ENCODE measurements around the gene LMOD2. TPM values are rescaled to one million over a fixed set of nuclear protein-coding genes. Genes with fewer than 3 reads are reported as not detected.

Gene LMOD2
- total and polyA plus RNA-seq, 2 experiments from 2014 or later = not detected

DNA sequence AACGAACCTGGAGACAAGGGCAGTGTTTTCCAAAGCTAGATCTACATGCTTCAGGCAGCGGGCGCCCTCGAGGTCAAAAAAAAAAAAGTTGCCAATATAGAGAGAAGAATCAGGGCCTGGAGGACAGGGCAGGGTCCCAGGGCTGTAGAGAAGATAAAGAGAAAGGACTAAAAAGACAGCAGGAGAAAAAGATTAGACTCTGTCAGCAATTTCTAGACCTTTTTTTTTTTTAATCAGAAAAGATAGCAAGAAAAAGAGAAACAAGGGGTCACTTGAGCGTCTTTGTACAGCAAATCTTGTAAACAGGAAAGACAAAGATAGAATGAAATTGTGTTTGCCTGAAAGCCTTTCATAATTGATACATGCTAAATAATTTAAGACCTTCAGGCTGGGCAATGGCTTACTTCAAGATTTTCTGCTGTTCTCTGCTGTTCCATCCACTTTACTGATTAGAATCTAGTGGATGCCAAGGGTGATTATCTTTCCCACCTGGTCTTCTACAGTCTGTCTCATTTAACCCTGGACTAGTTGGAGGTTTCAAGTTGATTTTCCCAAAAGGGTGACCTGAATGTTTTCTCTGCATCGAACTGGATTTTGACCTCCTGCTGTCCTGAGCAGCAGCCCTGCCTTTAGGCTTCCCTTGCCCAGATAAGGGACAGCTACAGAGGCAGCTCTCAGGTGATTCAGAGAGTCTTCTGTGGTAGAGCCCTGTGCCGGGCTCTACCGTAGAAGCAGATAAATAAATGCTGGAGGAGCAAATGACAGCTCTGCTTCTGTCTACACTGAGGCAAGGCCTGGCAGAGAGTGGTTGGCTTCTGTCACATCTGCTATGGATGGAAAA is 5.1 kb downstream of the LMOD2 start:
- no peak overlapping the region for H3K4me2 ChIP-seq
- no peaks in the 10 kb centered on the region for H3K9me3 Mint-ChIP-seq
- H3K27me3 ChIP-seq (ENCODE audit: insufficient read depth) = no peaks in the 10 kb centered on the region
- H3K79me2 ChIP-seq (replicated peaks; ENCODE audit: insufficient read depth) = no peaks in the 10 kb centered on the region
- no peaks in the 10 kb centered on the region for H3F3A ChIP-seq (replicated peaks; ENCODE audit: low read depth)
- peak overlapping the region; percentile 63 for H2AFZ ChIP-seq
- DNase-seq (ENCODE audit: low spot score) = no peak
- no peak overlapping the region for H3K27ac Mint-ChIP-seq
- peaks cover 6% of the 10 kb centered on the region for H3K27me3 Mint-ChIP-seq (ENCODE audit: insufficient read depth, low read depth, poor library complexity)
- no peak overlapping the region for H3K4me3 ChIP-seq
- ATAC-seq = peak; percentile 67
- no peak overlapping the region for H3K4me3 Mint-ChIP-seq
- H3K36me3 Mint-ChIP-seq (ENCODE audit: low read depth) = no peaks in the 10 kb centered on the region; the same call in 2 of the 3 replicates
- peaks cover 22% of the 10 kb centered on the region for H3K4me1 Mint-ChIP-seq
- no peak for TF ChIP-seq ZNF331 (CRISPR knock-in tag; IDR thresholded peaks at IDR 0.05; ENCODE audit: low read depth)
- H4K20me1 ChIP-seq (replicated peaks; ENCODE audit: insufficient read depth) = no peaks in the 10 kb centered on the region
- H3K27ac ChIP-seq (ENCODE audit: low read depth) = no peak overlapping the region
- H3K9me2 ChIP-seq (ENCODE audit: insufficient read depth) = peaks cover 9% of the 10 kb centered on the region
- H3K4me1 ChIP-seq (ENCODE audit: insufficient read depth) = peaks cover 20% of the 10 kb centered on the region; the same call in 1 of the 2 replicates
- no peaks in the 10 kb centered on the region for H3K36me3 ChIP-seq (ENCODE audit: insufficient read depth)

- Histone ChIP-seq H2AFZ (no peak overlapping the region), H3K4me3 (no peak overlapping the region), H3K4me1 (ENCODE audit: insufficient read depth) (peaks cover 20% of the 10 kb centered on the region; the same call in 1 of the 2 replicates), H3K27ac (ENCODE audit: low read depth) (no peak overlapping the region), H3K4me2 (no peak overlapping the region), H3F3A (replicated peaks; ENCODE audit: low read depth) (no peaks in the 10 kb centered on the region), H3K9me2 (ENCODE audit: insufficient read depth) (peaks cover 9% of the 10 kb centered on the region), H3K79me2 (replicated peaks; ENCODE audit: insufficient read depth) (no peaks in the 10 kb centered on the region), H4K20me1 (replicated peaks; ENCODE audit: insufficient read depth) (no peaks in the 10 kb centered on the region), H3K27me3 (ENCODE audit: insufficient read depth) (no peaks in the 10 kb centered on the region), H3K36me3 (ENCODE audit: insufficient read depth) (no peaks in the 10 kb centered on the region)
- DNase-seq (ENCODE audit: low spot score) (no peak), ATAC-seq (no peak)
- H3K9me3 Mint-ChIP-seq = no peaks in the 10 kb centered on the region
- H3K27ac Mint-ChIP-seq = no peak overlapping the region
- TF ChIP-seq ZNF114 (CRISPR knock-in tag; IDR thresholded peaks at IDR 0.05) = no peak
- TF ChIP-seq, protein P1, sequence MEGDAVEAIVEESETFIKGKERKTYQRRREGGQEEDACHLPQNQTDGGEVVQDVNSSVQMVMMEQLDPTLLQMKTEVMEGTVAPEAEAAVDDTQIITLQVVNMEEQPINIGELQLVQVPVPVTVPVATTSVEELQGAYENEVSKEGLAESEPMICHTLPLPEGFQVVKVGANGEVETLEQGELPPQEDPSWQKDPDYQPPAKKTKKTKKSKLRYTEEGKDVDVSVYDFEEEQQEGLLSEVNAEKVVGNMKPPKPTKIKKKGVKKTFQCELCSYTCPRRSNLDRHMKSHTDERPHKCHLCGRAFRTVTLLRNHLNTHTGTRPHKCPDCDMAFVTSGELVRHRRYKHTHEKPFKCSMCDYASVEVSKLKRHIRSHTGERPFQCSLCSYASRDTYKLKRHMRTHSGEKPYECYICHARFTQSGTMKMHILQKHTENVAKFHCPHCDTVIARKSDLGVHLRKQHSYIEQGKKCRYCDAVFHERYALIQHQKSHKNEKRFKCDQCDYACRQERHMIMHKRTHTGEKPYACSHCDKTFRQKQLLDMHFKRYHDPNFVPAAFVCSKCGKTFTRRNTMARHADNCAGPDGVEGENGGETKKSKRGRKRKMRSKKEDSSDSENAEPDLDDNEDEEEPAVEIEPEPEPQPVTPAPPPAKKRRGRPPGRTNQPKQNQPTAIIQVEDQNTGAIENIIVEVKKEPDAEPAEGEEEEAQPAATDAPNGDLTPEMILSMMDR (conservative IDR thresholded peaks at IDR 0.05; ENCODE audit: low read depth in 2 of 2) = no peak
- TF ChIP-seq, protein P2, sequence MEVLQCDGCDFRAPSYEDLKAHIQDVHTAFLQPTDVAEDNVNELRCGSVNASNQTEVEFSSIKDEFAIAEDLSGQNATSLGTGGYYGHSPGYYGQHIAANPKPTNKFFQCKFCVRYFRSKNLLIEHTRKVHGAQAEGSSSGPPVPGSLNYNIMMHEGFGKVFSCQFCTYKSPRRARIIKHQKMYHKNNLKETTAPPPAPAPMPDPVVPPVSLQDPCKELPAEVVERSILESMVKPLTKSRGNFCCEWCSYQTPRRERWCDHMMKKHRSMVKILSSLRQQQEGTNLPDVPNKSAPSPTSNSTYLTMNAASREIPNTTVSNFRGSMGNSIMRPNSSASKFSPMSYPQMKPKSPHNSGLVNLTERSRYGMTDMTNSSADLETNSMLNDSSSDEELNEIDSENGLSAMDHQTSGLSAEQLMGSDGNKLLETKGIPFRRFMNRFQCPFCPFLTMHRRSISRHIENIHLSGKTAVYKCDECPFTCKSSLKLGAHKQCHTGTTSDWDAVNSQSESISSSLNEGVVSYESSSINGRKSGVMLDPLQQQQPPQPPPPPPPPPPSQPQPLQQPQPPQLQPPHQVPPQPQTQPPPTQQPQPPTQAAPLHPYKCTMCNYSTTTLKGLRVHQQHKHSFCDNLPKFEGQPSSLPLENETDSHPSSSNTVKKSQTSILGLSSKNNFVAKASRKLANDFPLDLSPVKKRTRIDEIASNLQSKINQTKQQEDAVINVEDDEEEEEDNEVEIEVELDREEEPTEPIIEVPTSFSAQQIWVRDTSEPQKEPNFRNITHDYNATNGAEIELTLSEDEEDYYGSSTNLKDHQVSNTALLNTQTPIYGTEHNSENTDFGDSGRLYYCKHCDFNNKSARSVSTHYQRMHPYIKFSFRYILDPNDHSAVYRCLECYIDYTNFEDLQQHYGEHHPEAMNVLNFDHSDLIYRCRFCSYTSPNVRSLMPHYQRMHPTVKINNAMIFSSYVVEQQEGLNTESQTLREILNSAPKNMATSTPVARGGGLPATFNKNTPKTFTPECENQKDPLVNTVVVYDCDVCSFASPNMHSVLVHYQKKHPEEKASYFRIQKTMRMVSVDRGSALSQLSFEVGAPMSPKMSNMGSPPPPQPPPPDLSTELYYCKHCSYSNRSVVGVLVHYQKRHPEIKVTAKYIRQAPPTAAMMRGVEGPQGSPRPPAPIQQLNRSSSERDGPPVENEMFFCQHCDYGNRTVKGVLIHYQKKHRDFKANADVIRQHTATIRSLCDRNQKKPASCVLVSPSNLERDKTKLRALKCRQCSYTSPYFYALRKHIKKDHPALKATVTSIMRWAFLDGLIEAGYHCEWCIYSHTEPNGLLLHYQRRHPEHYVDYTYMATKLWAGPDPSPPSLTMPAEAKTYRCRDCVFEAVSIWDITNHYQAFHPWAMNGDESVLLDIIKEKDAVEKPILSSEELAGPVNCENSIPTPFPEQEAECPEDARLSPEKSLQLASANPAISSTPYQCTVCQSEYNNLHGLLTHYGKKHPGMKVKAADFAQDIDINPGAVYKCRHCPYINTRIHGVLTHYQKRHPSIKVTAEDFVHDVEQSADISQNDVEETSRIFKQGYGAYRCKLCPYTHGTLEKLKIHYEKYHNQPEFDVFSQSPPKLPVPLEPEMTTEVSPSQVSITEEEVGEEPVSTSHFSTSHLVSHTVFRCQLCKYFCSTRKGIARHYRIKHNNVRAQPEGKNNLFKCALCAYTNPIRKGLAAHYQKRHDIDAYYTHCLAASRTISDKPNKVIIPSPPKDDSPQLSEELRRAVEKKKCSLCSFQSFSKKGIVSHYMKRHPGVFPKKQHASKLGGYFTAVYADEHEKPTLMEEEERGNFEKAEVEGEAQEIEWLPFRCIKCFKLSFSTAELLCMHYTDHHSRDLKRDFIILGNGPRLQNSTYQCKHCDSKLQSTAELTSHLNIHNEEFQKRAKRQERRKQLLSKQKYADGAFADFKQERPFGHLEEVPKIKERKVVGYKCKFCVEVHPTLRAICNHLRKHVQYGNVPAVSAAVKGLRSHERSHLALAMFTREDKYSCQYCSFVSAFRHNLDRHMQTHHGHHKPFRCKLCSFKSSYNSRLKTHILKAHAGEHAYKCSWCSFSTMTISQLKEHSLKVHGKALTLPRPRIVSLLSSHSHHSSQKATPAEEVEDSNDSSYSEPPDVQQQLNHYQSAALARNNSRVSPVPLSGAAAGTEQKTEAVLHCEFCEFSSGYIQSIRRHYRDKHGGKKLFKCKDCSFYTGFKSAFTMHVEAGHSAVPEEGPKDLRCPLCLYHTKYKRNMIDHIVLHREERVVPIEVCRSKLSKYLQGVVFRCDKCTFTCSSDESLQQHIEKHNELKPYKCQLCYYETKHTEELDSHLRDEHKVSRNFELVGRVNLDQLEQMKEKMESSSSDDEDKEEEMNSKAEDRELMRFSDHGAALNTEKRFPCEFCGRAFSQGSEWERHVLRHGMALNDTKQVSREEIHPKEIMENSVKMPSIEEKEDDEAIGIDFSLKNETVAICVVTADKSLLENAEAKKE (CRISPR knock-in tag; IDR thresholded peaks at IDR 0.05) = no peak
- TF ChIP-seq, protein P3, sequence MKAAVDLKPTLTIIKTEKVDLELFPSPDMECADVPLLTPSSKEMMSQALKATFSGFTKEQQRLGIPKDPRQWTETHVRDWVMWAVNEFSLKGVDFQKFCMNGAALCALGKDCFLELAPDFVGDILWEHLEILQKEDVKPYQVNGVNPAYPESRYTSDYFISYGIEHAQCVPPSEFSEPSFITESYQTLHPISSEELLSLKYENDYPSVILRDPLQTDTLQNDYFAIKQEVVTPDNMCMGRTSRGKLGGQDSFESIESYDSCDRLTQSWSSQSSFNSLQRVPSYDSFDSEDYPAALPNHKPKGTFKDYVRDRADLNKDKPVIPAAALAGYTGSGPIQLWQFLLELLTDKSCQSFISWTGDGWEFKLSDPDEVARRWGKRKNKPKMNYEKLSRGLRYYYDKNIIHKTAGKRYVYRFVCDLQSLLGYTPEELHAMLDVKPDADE (IDR thresholded peaks at IDR 0.05) = no peak
- H3K4me1 Mint-ChIP-seq = peaks cover 22% of the 10 kb centered on the region
- peaks cover 6% of the 10 kb centered on the region for H3K27me3 Mint-ChIP-seq (ENCODE audit: insufficient read depth, low read depth, poor library complexity)
- H3K36me3 Mint-ChIP-seq (ENCODE audit: low read depth) = no peaks in the 10 kb centered on the region; the same call in 2 of the 3 replicates
- H3K4me3 Mint-ChIP-seq = no peak overlapping the region
These were observed 6.1 kb downstream of the LMOD2 start for GRCh38 chr7:123661765-123662164.
